ENCODE measurements around the gene CACNA1I. TPM values are rescaled to one million over a fixed set of nuclear protein-coding genes. Genes with fewer than 3 reads are reported as not detected.

CACNA1I gene
- total RNA-seq, 1 donor from 2014 or later: not detected

GRCh38 chr22:39565414-39565944 is 5.1 kb upstream of the CACNA1I start:
- no peak for DNase-seq (ENCODE audit: low spot score in 2 of 2)
- H3K4me1 ChIP-seq: no peaks in the 10 kb centered on the region
- intact Hi-C loops (cut with DNase I): no loop called here
- TF ChIP-seq, protein P1, sequence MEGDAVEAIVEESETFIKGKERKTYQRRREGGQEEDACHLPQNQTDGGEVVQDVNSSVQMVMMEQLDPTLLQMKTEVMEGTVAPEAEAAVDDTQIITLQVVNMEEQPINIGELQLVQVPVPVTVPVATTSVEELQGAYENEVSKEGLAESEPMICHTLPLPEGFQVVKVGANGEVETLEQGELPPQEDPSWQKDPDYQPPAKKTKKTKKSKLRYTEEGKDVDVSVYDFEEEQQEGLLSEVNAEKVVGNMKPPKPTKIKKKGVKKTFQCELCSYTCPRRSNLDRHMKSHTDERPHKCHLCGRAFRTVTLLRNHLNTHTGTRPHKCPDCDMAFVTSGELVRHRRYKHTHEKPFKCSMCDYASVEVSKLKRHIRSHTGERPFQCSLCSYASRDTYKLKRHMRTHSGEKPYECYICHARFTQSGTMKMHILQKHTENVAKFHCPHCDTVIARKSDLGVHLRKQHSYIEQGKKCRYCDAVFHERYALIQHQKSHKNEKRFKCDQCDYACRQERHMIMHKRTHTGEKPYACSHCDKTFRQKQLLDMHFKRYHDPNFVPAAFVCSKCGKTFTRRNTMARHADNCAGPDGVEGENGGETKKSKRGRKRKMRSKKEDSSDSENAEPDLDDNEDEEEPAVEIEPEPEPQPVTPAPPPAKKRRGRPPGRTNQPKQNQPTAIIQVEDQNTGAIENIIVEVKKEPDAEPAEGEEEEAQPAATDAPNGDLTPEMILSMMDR (IDR thresholded peaks at IDR 0.05): no peak
- no peaks in the 10 kb centered on the region for H3K9me3 ChIP-seq
- no peaks in the 10 kb centered on the region for H3K27me3 ChIP-seq
- H3K27ac ChIP-seq: no peak overlapping the region
- H3K4me3 ChIP-seq: no peak overlapping the region
- no peaks in the 10 kb centered on the region for H3K36me3 ChIP-seq

GRCh38 chr22:39567135-39567946 is 3.2 kb upstream of the CACNA1I start:
- no peak overlapping the region for H3K4me3 ChIP-seq
- H3K27ac ChIP-seq: no peak overlapping the region
- H3K27me3 ChIP-seq: no peaks in the 10 kb centered on the region
- no peak for DNase-seq (ENCODE audit: low spot score in 2 of 2)
- TF ChIP-seq, protein P1 (IDR thresholded peaks at IDR 0.05): no peak
- intact Hi-C loops (cut with DNase I): no loop called here
- no peaks in the 10 kb centered on the region for H3K36me3 ChIP-seq
- H3K9me3 ChIP-seq: no peaks in the 10 kb centered on the region
- H3K4me1 ChIP-seq: no peaks in the 10 kb centered on the region

- no peak for DNase-seq (ENCODE audit: low spot score in 2 of 2)
- H3K4me1 ChIP-seq: no peaks in the 10 kb centered on the region
- H3K27me3 ChIP-seq: no peaks in the 10 kb centered on the region
- H3K4me3 ChIP-seq: no peak overlapping the region
- no peaks in the 10 kb centered on the region for H3K36me3 ChIP-seq
- intact Hi-C loops (cut with DNase I): no loop called here
- no peaks in the 10 kb centered on the region for H3K9me3 ChIP-seq
- no peak overlapping the region for H3K27ac ChIP-seq
- TF ChIP-seq, protein P1 (IDR thresholded peaks at IDR 0.05): no peak
Measured at GRCh38 chr22:39568278-39568981, 2.1 kb upstream of the CACNA1I start.

GRCh38 chr22:39569066-39569465 is 1.5 kb upstream of the CACNA1I start:
- DNase-seq (ENCODE audit: low spot score in 2 of 2): no peak
- intact Hi-C loops (cut with DNase I): no loop called here
- H3K4me3 ChIP-seq: no peak overlapping the region
- no peaks in the 10 kb centered on the region for H3K27me3 ChIP-seq
- H3K36me3 ChIP-seq: no peaks in the 10 kb centered on the region
- H3K4me1 ChIP-seq: no peaks in the 10 kb centered on the region
- TF ChIP-seq, protein P1 (IDR thresholded peaks at IDR 0.05): no peak
- H3K27ac ChIP-seq: no peak overlapping the region
- H3K9me3 ChIP-seq: no peaks in the 10 kb centered on the region

DNA sequence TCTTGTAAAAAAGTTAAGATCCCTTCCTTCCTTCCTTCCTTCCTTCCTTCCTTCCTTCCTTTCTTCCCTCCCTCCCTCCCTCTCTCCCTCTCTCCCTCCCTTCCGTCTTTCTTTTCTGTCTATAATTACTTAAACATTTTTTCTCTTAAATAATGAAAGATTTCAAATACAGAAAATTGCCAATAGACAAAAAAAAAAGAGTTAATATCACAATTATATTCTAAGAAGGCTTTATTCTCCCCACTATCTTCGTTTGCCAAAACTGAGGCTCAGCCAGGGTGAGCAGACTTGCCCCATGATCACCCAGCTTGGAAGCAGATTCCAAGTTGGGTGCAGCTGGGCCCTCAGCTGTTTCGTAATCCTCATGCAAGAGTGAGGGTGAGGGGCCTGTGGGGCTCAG is 327 bp upstream of the CACNA1I start:
- no peaks in the 10 kb centered on the region for H3K9me3 ChIP-seq
- no peak overlapping the region for H3K4me3 ChIP-seq
- intact Hi-C loops (cut with DNase I): no loop called here
- no peaks in the 10 kb centered on the region for H3K4me1 ChIP-seq
- DNase-seq (ENCODE audit: low spot score in 2 of 2): no peak
- H3K36me3 ChIP-seq: no peaks in the 10 kb centered on the region
- TF ChIP-seq, protein P1 (IDR thresholded peaks at IDR 0.05): no peak
- no peaks in the 10 kb centered on the region for H3K27me3 ChIP-seq
- H3K27ac ChIP-seq: no peak overlapping the region

Data from ascending aorta (tissue), 2 donors.